Lower leg skin (tissue), 3 donors: Measurements from ENCODE around the gene RAB43.

ENCODE experiments used
- CTCF ChIP-seq, 3 donors: fragments of 450-650 bp; IDR thresholded peaks; one replicate each; pipeline ENCODE4 v1.5.1; 2016; ENCODE audit warnings: antibody characterized with exemption in 3 of 3, mild to moderate bottlenecking in 3 of 3, moderate library complexity in 2 of 3
- POLR2A ChIP-seq, 2 donors: fragments of 450-650 bp; IDR thresholded peaks; one replicate each; pipeline ENCODE4 v1.6.1; 2016 to 2017; ENCODE audit warnings: antibody characterized with exemption in 2 of 2, mild to moderate bottlenecking in 1 of 2, moderate library complexity in 1 of 2

- TF ChIP-seq CTCF (IDR thresholded peaks at IDR 0.05) (no peak), POLR2A (IDR thresholded peaks at IDR 0.05) (no peak)
These were observed 41.4 kb upstream of the RAB43 start for GRCh38 chr3:129162729-129163579.
